Endothelial cell of umbilical vein (primary cell): ENCODE results near the gene CDIP1. TPM values are rescaled to one million over a fixed set of nuclear protein-coding genes. Genes with fewer than 3 reads are reported as not detected.

ENCODE experiments used
- BruUV-seq: library from RNA; stranded (reverse); fragments of 400-500 nt; replicated peaks from 2 replicates; lab custom pipeline; 2021; lab: Mats Ljungman, UMichigan
- CTCF ChIA-PET: fragments of 300-600, 350-600 bp; sonication (Branson Sonifier 250); formaldehyde crosslinking; loops from one replicate; lab custom pipeline; 2021; ENCODE audit warnings: antibody characterized with exemption, inconsistent platforms; lab: Charles Lee
- POLR2A ChIA-PET: fragments of 300-600, 350-600 bp; sonication (Branson Sonifier 250); formaldehyde crosslinking; loops from one replicate; lab custom pipeline; 2021; ENCODE audit warnings: antibody characterized with exemption, inconsistent platforms; lab: Charles Lee
- DNase-seq: peaks from one replicate; pipeline ENCODE4 v3.0.0-alpha.2; 2011; ENCODE audit warnings: low read depth, low spot score
- FAIRE-seq: peaks from 2 replicates; lab custom pipeline; 2011; peaks lifted over from hg19 to GRCh38; lab: Jason Lieb, UNC
- H2AFZ ChIP-seq: 2 replicates; pipeline ENCODE4 v1.6.0; 2012; ENCODE audit warnings: low read depth, low read length, control low read depth, inconsistent platforms
- H3K27ac ChIP-seq: 2 replicates; pipeline ENCODE4 v1.5.1; 2011; ENCODE audit warnings: low read depth, mild to moderate bottlenecking, control low read depth, low read length, moderate library complexity; ENCODE audit not compliant: insufficient read depth
- H3K27me3 ChIP-seq, 2 experiments: 2 replicates each; pipeline versions ENCODE4 v1.6.0 to v1.6.1; 2011; ENCODE audit warnings: low read length in 2 of 2, mixed read lengths in 1 of 2; ENCODE audit not compliant: control insufficient read depth in 2 of 2, insufficient read depth in 2 of 2
- H3K36me3 ChIP-seq, 2 experiments: 2 replicates in 1 of 2; 3 replicates in 1 of 2; pipeline ENCODE4 v1.5.1; 2011; ENCODE audit warnings: low read length in 2 of 2, mild to moderate bottlenecking in 1 of 2, moderate library complexity in 1 of 2; ENCODE audit not compliant: control insufficient read depth in 2 of 2, insufficient read depth in 2 of 2; ENCODE audit errors: extremely low read depth in 1 of 2
- H3K4me1 ChIP-seq: 3 replicates; pipeline ENCODE4 v1.5.1; 2011; ENCODE audit warnings: mild to moderate bottlenecking, low read length; ENCODE audit not compliant: control insufficient read depth, insufficient read depth; ENCODE audit errors: extremely low read depth
- H3K4me2 ChIP-seq: 2 replicates; pipeline ENCODE4 v1.6.1; 2011; ENCODE audit warnings: low read length, control low read depth, mixed read lengths; ENCODE audit not compliant: insufficient read depth
- H3K4me3 ChIP-seq, 3 experiments: fragments of 200-600 bp in 1 of 3; sonication (generic), shearing (Covaris generic) in 1 of 3; replicated peaks in 1 of 3; 2 replicates each; pipeline ENCODE4 v1.5.1; 2011 to 2016; ENCODE audit warnings: control low read depth in 3 of 3, low read length in 3 of 3, mild to moderate bottlenecking in 2 of 3, inconsistent platforms in 1 of 3, low read depth in 1 of 3, moderate library complexity in 1 of 3; ENCODE audit not compliant: insufficient read depth in 1 of 3
- H3K79me2 ChIP-seq: 2 replicates; pipeline ENCODE4 v1.6.0; 2012; ENCODE audit warnings: low read length, inconsistent platforms; ENCODE audit not compliant: control insufficient read depth, insufficient read depth
- H3K9ac ChIP-seq: replicated peaks from 2 replicates; pipeline ENCODE3; 2011; ENCODE audit warnings: low read length, control low read depth; ENCODE audit not compliant: insufficient read depth; ENCODE audit errors: extremely low read depth
- H3K9me1 ChIP-seq: replicated peaks from 3 replicates; pipeline ENCODE4 v1.6.0; 2011; ENCODE audit warnings: mild to moderate bottlenecking, low read length; ENCODE audit not compliant: control insufficient read depth, insufficient read depth; ENCODE audit errors: extremely low read depth
- H3K9me3 ChIP-seq: replicated peaks from 2 replicates; pipeline ENCODE4 v1.5.1; 2012; ENCODE audit warnings: low read length, inconsistent platforms; ENCODE audit not compliant: control insufficient read depth, insufficient read depth
- H4K20me1 ChIP-seq: replicated peaks from 2 replicates; pipeline ENCODE3; 2011; ENCODE audit warnings: mild to moderate bottlenecking, low read length; ENCODE audit not compliant: control insufficient read depth, insufficient read depth; ENCODE audit errors: extremely low read depth
- CTCF ChIP-seq, 2 donors: IDR thresholded peaks; 1 replicate in 1 of 2; 2 replicates in 1 of 2; pipeline ENCODE4 v1.5.1; 2011; ENCODE audit warnings: low read length in 2 of 2, mild to moderate bottlenecking in 2 of 2, moderate library complexity in 2 of 2, control low read depth in 1 of 2, inconsistent platforms in 1 of 2, low read depth in 1 of 2; ENCODE audit not compliant: insufficient read depth in 1 of 2; ENCODE audit errors: extremely low read depth in 1 of 2
- GATA2 ChIP-seq: IDR thresholded peaks from 2 replicates; pipeline ENCODE4 v1.7.0; 2011; ENCODE audit warnings: low read depth, mild to moderate bottlenecking, moderate library complexity, mixed read lengths, low read length; ENCODE audit not compliant: insufficient read length, insufficient read depth
- MAX ChIP-seq: IDR thresholded peaks from 2 replicates; pipeline ENCODE4 v1.6.1; 2011; ENCODE audit not compliant: insufficient read depth, insufficient read length
- dilution Hi-C: fragments of 300-500 bp; cut with MboI; formaldehyde crosslinking; loops from one replicate; pipeline ENCODE4 v1.15.0; 2019; ENCODE audit warnings: low sequenced_read_pairs; ENCODE audit not compliant: extremely low pct_ligation_motif_present
- intact Hi-C: fragments of 100-400 bp; cut with micrococcal nuclease; formaldehyde crosslinking; loops from one replicate; pipeline ENCODE4 v1.10.0; 2022
- polyA plus RNA-seq, 4 experiments: library from polyadenylated mRNA; depleted of rRNA in 3 of 4; stranded (reverse) in 3 of 4; unstranded in 1 of 4; fragments of >200 nt; gene quantifications; 2 replicates each; pipeline versions ENCODE4 v1.2.1 to v1.2.3, GENCODE V29; 2011 to 2012; ENCODE audit warnings: missing spikeins in 1 of 4
- total RNA-seq: library from RNA; stranded (reverse); gene quantifications from 2 replicates; pipeline ENCODE4 v1.2.3, GENCODE V29; 2021

CDIP1 gene
- total and polyA plus RNA-seq, 2 donors (not counting 3 experiments of a cell fraction or from before 2014, with no cell fraction given): 33.9 to 37.4 TPM

- BruUV-seq: no TSS peak
- no peak overlapping the region for H2AFZ ChIP-seq
- TF ChIP-seq MAX (no peak), GATA2 (no peak), CTCF (IDR thresholded peaks at IDR 0.05; ENCODE audit: extremely low read depth in 1 of 2, insufficient read depth in 1 of 2, low read depth in 1 of 2, low read length in 2 of 2) (no peak)
- no peaks in the 10 kb centered on the region for H4K20me1 ChIP-seq
- ChIA-PET POLR2A (interaction anchor here (0.7 to 1.0 kb wide), 2 partner anchors 8 to 13 kb away, joined by 6 to 8 read pairs; no protein-coding TSS in a partner anchor), CTCF (interaction anchor here (1.2 to 2.7 kb wide), 4 partner anchors 11 to 98 kb away, joined by 4 to 31 read pairs (median 7); partner anchors contain the start of gene HMOX2)
- no peak overlapping the region for H3K9ac ChIP-seq
- peak overlapping the region; percentile 21 for H3K27ac ChIP-seq
- no peaks in the 10 kb centered on the region for H3K27me3 ChIP-seq
- dilution Hi-C loops: no loop called here
- peaks cover 15% of the 10 kb centered on the region for H3K4me1 ChIP-seq
- intact Hi-C loops: no loop called here
- no peaks in the 10 kb centered on the region for H3K9me3 ChIP-seq
- H3K79me2 ChIP-seq: peaks cover 23% of the 10 kb centered on the region
- no peak overlapping the region for H3K4me2 ChIP-seq
- FAIRE-seq (peak; percentile 55), DNase-seq (peak; percentile 76)
- peaks cover 3 to 7% of the 10 kb centered on the region in 2 experiments for H3K36me3 ChIP-seq
- H3K9me1 ChIP-seq: no peaks in the 10 kb centered on the region
- H3K4me3 ChIP-seq: no peak overlapping the region
Measured at GRCh38 chr16:4487955-4488498, 50.5 kb downstream of the CDIP1 start.
